CD4-positive, alpha-beta T cell (primary cell): ENCODE data around the gene SFMBT2. TPM values are rescaled to one million over a fixed set of nuclear protein-coding genes. Genes with fewer than 3 reads are reported as not detected.
A peak's percentile ranks its signal among the peaks of the same experiment; 100 is the strongest.

Source experiments
- ATAC-seq: fragments of 200-7000 bp; cut with Tn5 transposase; one replicate; pipeline ENCODE4 v1.10.0; 2022; ENCODE audit warnings: mild to moderate bottlenecking; ENCODE audit not compliant: poor library complexity
- CTCF ChIA-PET: fragments of 350-600 bp; sonication (Branson Sonifier 250); formaldehyde crosslinking; loops from one replicate; lab custom pipeline; 2021; ENCODE audit warnings: antibody characterized with exemption, inconsistent platforms; lab: Charles Lee
- POLR2A ChIA-PET: fragments of 350-600 bp; sonication (Branson Sonifier 250); formaldehyde crosslinking; loops from one replicate; lab custom pipeline; 2021; ENCODE audit warnings: antibody characterized with exemption, inconsistent platforms; lab: Charles Lee
- DNase-seq, 14 experiments: peaks; one replicate each; pipeline ENCODE4 v3.0.0-alpha.2; 2013 to 2020; ENCODE audit warnings: mixed read lengths in 2 of 14
- H3K27ac ChIP-seq, 2 donors: one replicate each; pipeline versions ENCODE4 v1.5.1 to v1.7.0; 2013; ENCODE audit warnings: low read length in 2 of 2, low read depth in 1 of 2, mild to moderate bottlenecking in 1 of 2
- H3K27me3 ChIP-seq, 2 experiments: 1 replicate in 1 of 2; 2 replicates in 1 of 2; pipeline versions ENCODE4 v1.6.1 to v1.7.0; 2013; ENCODE audit warnings: low read length in 2 of 2, control low read depth in 1 of 2, mild to moderate bottlenecking in 1 of 2, moderate library complexity in 1 of 2; ENCODE audit not compliant: insufficient read depth in 2 of 2, control insufficient read depth in 1 of 2
- H3K36me3 ChIP-seq: one replicate; pipeline ENCODE4 v1.6.1; 2013; ENCODE audit warnings: low read length, control low read depth; ENCODE audit not compliant: insufficient read depth
- H3K4me1 ChIP-seq: one replicate; pipeline ENCODE4 v1.6.1; 2013; ENCODE audit warnings: low read length, control low read depth; ENCODE audit not compliant: insufficient read depth
- H3K4me3 ChIP-seq: one replicate; pipeline ENCODE4 v1.5.1; 2013; ENCODE audit warnings: mild to moderate bottlenecking, low read length, moderate library complexity
- H3K9me3 ChIP-seq, 2 experiments: 1 replicate in 1 of 2; 2 replicates in 1 of 2; pipeline versions ENCODE4 v1.6.1 to v1.7.0; 2013; ENCODE audit warnings: low read length in 2 of 2, mild to moderate bottlenecking in 2 of 2, control low read depth in 1 of 2, moderate library complexity in 1 of 2; ENCODE audit not compliant: control insufficient read depth in 1 of 2, insufficient read depth in 1 of 2
- H3K27ac Mint-ChIP-seq: one replicate; pipeline ENCODE4 v1.8.0; 2020; ENCODE audit warnings: mixed read lengths
- H3K27me3 Mint-ChIP-seq: one replicate; pipeline ENCODE4 v1.8.0; 2021; ENCODE audit warnings: mixed read lengths
- H3K36me3 Mint-ChIP-seq: one replicate; pipeline ENCODE4 v1.8.0; 2021; ENCODE audit warnings: low read depth, mixed read lengths
- H3K4me1 Mint-ChIP-seq: one replicate; pipeline ENCODE4 v1.8.0; 2021; ENCODE audit warnings: low read depth, mixed read lengths
- H3K4me3 Mint-ChIP-seq: one replicate; pipeline ENCODE4 v1.8.0; 2020; ENCODE audit warnings: mild to moderate bottlenecking, mixed read lengths
- H3K9me3 Mint-ChIP-seq: one replicate; pipeline ENCODE4 v1.8.0; 2020; ENCODE audit warnings: mixed read lengths
- CTCF ChIP-seq: fragments of 200-600 bp; IDR thresholded peaks from one replicate; pipeline ENCODE4 v1.8.0; 2022; ENCODE audit warnings: antibody characterized with exemption, mild to moderate bottlenecking
- intact Hi-C, 2 experiments: fragments of 100-400 bp; cut with DNase I in 1 of 2; cut with micrococcal nuclease in 1 of 2; formaldehyde crosslinking; loops; one replicate each; pipeline versions ENCODE4 v1.15.1 to v1.9.0; 2023 to 2025; cut with DNase I, micrococcal nuclease
- total RNA-seq, 174 experiments: library from RNA in 2 of 174; stranded (reverse) in 2 of 174; gene quantifications; one replicate each; pipeline ENCODE4 v1.2.3 and lab custom pipeline; 2021 to 2026

The SFMBT2 gene
- total RNA-seq, 2 experiments from 2014 or later = 41.0 to 42.0 TPM

- Mint-ChIP-seq H3K36me3 (peaks cover 59% of the 10 kb centered on the region), H3K4me3 (peak overlapping the region; percentile 95), H3K27ac (peak overlapping the region; percentile 94), H3K9me3 (no peaks in the 10 kb centered on the region), H3K27me3 (peaks cover 5% of the 10 kb centered on the region), H3K4me1 (peaks cover 80% of the 10 kb centered on the region)
- H3K27me3 ChIP-seq = no peaks in the 10 kb centered on the region
- ATAC-seq (no peak), DNase-seq (no peak)
- peaks cover 37% of the 10 kb centered on the region for H3K4me1 ChIP-seq
- H3K9me3 ChIP-seq = no peaks in the 10 kb centered on the region
- no peak for TF ChIP-seq CTCF
- intact Hi-C loops = loop anchor here in 1 of 2 experiments (5.0 kb wide), 2 partner anchors 75 to 150 kb away; no protein-coding TSS in a partner anchor
- POLR2A ChIA-PET = interaction anchor here (1.9 to 3.0 kb wide), 2 partner anchors 18 to 78 kb away, joined by 6 to 11 read pairs; no protein-coding TSS in a partner anchor
- peaks cover 5% of the 10 kb centered on the region for H3K36me3 ChIP-seq
- no peak overlapping the region for H3K27ac ChIP-seq
- CTCF ChIA-PET = no interaction called here
- peak overlapping the region; percentile 84 for H3K4me3 ChIP-seq
Observed at GRCh38 chr10:7406712-7407333, 4.0 kb downstream of the SFMBT2 start.

- Histone ChIP-seq H3K4me3 (no peak overlapping the region), H3K4me1 (peaks cover 28% of the 10 kb centered on the region), H3K9me3 (no peaks in the 10 kb centered on the region), H3K27ac (no peak overlapping the region), H3K36me3 (peaks cover 5% of the 10 kb centered on the region), H3K27me3 (no peaks in the 10 kb centered on the region)
- H3K27ac Mint-ChIP-seq = peak overlapping the region; percentile 94
- no peaks in the 10 kb centered on the region for H3K9me3 Mint-ChIP-seq
- peaks cover 80% of the 10 kb centered on the region for H3K4me1 Mint-ChIP-seq
- no peak for ATAC-seq
- CTCF ChIA-PET = no interaction called here
- TF ChIP-seq CTCF = no peak
- intact Hi-C loops = loop anchor here in 1 of 2 experiments (5.0 kb wide), 2 partner anchors 77 to 148 kb away; no protein-coding TSS in a partner anchor
- POLR2A ChIA-PET = no interaction called here
- H3K27me3 Mint-ChIP-seq = peaks cover 5% of the 10 kb centered on the region
- H3K36me3 Mint-ChIP-seq = peaks cover 61% of the 10 kb centered on the region
- DNase-seq = no peak
- H3K4me3 Mint-ChIP-seq = peak overlapping the region; percentile 95
Observed at GRCh38 chr10:7405637-7406036, 5.2 kb downstream of the SFMBT2 start.

- CTCF ChIA-PET = no interaction called here
Observed at GRCh38 chr10:7403620-7404019, 7.2 kb downstream of the SFMBT2 start.

More at GRCh38 chr10:7403620-7404019, 7.2 kb downstream of the SFMBT2 start:
- peaks cover 26% of the 10 kb centered on the region for H3K4me1 ChIP-seq
- no peaks in the 10 kb centered on the region for H3K9me3 Mint-ChIP-seq
- H3K27ac Mint-ChIP-seq = no peak overlapping the region
- H3K4me1 Mint-ChIP-seq = peaks cover 79% of the 10 kb centered on the region
- ATAC-seq (no peak), DNase-seq (no peak)
- H3K27me3 Mint-ChIP-seq = no peaks in the 10 kb centered on the region
- no peaks in the 10 kb centered on the region for H3K9me3 ChIP-seq
- intact Hi-C loops = no loop called here
- TF ChIP-seq CTCF = no peak
- peaks cover 51% of the 10 kb centered on the region for H3K36me3 Mint-ChIP-seq
- peaks cover 5% of the 10 kb centered on the region for H3K36me3 ChIP-seq
- POLR2A ChIA-PET = interaction anchor here (2.1 kb wide), 1 partner anchor 8 kb away, joined by 6 read pairs; the partner anchor contains the start of gene SFMBT2
- H3K27ac ChIP-seq = no peak overlapping the region
- no peaks in the 10 kb centered on the region for H3K27me3 ChIP-seq
- H3K4me3 Mint-ChIP-seq = no peak overlapping the region
- H3K4me3 ChIP-seq = no peak overlapping the region
